ENCODE measurements around the gene DCAF11.
"Not testable (repeated sequence)": the region's sequence is repeated elsewhere in the genome, so short reads cannot be mapped to it uniquely, and the experiment has no call there.

Gene DCAF11

GRCh38 chr14:24098229-24098926 is 16.2 kb upstream of the DCAF11 start:
- DNase-seq = no peak

- DNase-seq = no peak
These were observed 15.4 kb upstream of the DCAF11 start for GRCh38 chr14:24098927-24099813.

- DNase-seq = no peak
These were observed 14.2 kb upstream of the DCAF11 start for GRCh38 chr14:24100197-24100981.

- DNase-seq = no peak
These were observed 13.5 kb upstream of the DCAF11 start for GRCh38 chr14:24100982-24101494.

- no peak for DNase-seq
These were observed 12.1 kb upstream of the DCAF11 start for GRCh38 chr14:24102357-24103048.

- no peak for DNase-seq
These were observed 11.1 kb upstream of the DCAF11 start for GRCh38 chr14:24103451-24103850.

- not testable (repeated sequence) for DNase-seq
These were observed 8.9 kb upstream of the DCAF11 start for GRCh38 chr14:24105609-24106239.

- no peak for DNase-seq
These were observed 7.8 kb upstream of the DCAF11 start for GRCh38 chr14:24106672-24107271.

- no peak for DNase-seq
These were observed 6.2 kb upstream of the DCAF11 start for GRCh38 chr14:24108336-24108874.

GRCh38 chr14:24110060-24110459 is 4.5 kb upstream of the DCAF11 start:
- DNase-seq = no peak

- no peak for DNase-seq
These were observed 4.1 kb upstream of the DCAF11 start for GRCh38 chr14:24110523-24110922.

- DNase-seq = no peak
These were observed 1.2 kb upstream of the DCAF11 start for GRCh38 chr14:24113379-24113800.

- peak; percentile 65 for DNase-seq
These were observed 611 bp upstream of the DCAF11 start for GRCh38 chr14:24113801-24114531.

GRCh38 chr14:24115422-24116127 is 998 bp downstream of the DCAF11 start:
- DNase-seq = no peak

- no peak for DNase-seq
These were observed 1.7 kb downstream of the DCAF11 start for GRCh38 chr14:24116128-24116814.

GRCh38 chr14:24117179-24117578 is 2.6 kb downstream of the DCAF11 start:
- DNase-seq = no peak

GRCh38 chr14:24119691-24120090 is 5.1 kb downstream of the DCAF11 start:
- no peak for DNase-seq

GRCh38 chr14:24121210-24121609 is 6.6 kb downstream of the DCAF11 start:
- no peak for DNase-seq

- DNase-seq = no peak
These were observed 7.8 kb downstream of the DCAF11 start for GRCh38 chr14:24122416-24122815.

All from NCI-H2171 (cell line).